Measurements from ENCODE around the gene TTC28.

TTC28 gene

GRCh38 chr22:27937453-27937852, 742.2 kb downstream of the TTC28 start:
- DNase-seq: no peak

- DNase-seq: no peak
These were observed 743.7 kb downstream of the TTC28 start for GRCh38 chr22:27935897-27936296.

GRCh38 chr22:27934069-27934468, 745.6 kb downstream of the TTC28 start:
- no peak for DNase-seq

- no peak for DNase-seq
These were observed 746.3 kb downstream of the TTC28 start for GRCh38 chr22:27933186-27933983.

GRCh38 chr22:27930331-27931060, 749.1 kb downstream of the TTC28 start:
- no peak for DNase-seq

All from NCI-H1930 (cell line).